ENCODE data around the gene PPM1F. TPM values are rescaled to one million over a fixed set of nuclear protein-coding genes. Genes with fewer than 3 reads are reported as not detected.

The PPM1F gene
- total RNA-seq, 1 experiment from 2014 or later = 21.1 TPM

DNA sequence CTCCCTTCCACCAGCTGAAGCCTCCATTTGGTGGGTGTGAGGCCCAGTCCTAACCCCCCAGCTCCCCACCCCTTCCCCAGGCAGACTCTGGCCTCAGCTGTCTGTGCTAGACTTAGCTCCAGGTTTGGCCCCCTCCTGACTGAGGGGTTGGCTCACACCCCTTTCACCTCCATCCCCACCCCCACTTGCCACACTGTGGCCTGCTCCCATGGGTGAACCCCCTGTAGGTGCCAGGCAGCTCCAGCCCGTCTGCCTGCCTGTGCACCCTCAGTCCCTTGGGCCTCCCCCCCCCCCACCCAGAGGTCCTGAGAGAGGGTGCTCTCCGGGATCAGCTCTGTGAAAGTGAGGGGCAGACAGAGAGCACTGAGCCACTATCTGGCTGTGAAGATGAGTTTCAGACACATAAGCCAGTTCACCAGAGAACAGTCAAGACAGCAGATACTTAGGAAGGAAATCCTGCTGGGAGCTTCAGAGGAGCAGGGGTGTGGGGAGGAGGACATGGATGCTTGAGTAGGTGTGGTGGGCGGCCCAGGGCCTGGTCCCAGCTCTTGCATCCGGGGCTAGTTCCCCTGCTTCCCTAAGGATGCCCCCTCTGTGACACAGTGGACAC lies 36.2 kb downstream of the PPM1F start:
- H3K9me3 Mint-ChIP-seq = no peaks in the 10 kb centered on the region
- Histone ChIP-seq H4K5ac (ENCODE audit: insufficient read length, low read depth, low read length) (no peak overlapping the region), H3T11ph (ENCODE audit: low read length) (no peak overlapping the region), H2BK5ac (ENCODE audit: insufficient read length, low read length) (no peak overlapping the region), H3K9ac (ENCODE audit: extremely low read depth, insufficient read length, low read length) (no peak overlapping the region), H4K91ac (ENCODE audit: insufficient read length, low read depth, low read length) (no peak overlapping the region), H3K56ac (ENCODE audit: insufficient read length, low read depth, low read length) (no peak overlapping the region), H4K20me1 (ENCODE audit: control insufficient read depth, insufficient read depth, insufficient read length) (no peaks in the 10 kb centered on the region), H4K8ac (replicated peaks; ENCODE audit: insufficient read length, low read depth, low read length) (no peak overlapping the region), H3K79me2 (ENCODE audit: insufficient read depth, low read length) (no peaks in the 10 kb centered on the region), H3K79me1 (ENCODE audit: insufficient read depth, low read depth, low read length, poor library complexity, severe bottlenecking) (no peaks in the 10 kb centered on the region), H2BK120ac (ENCODE audit: low read depth, low read length, poor library complexity, severe bottlenecking) (no peak overlapping the region), H2BK12ac (ENCODE audit: insufficient read length, low read depth, low read length) (no peak overlapping the region), H3K27me3 (ENCODE audit: insufficient read depth, low read length) (no peaks in the 10 kb centered on the region), H2AK5ac (ENCODE audit: insufficient read length, low read length) (no peak overlapping the region), H3K14ac (ENCODE audit: insufficient read depth, low read length) (no peak overlapping the region), H3K23me2 (ENCODE audit: insufficient read length, low read depth, low read length, poor library complexity, severe bottlenecking) (no peaks in the 10 kb centered on the region), H2BK15ac (ENCODE audit: low read depth, low read length) (no peak overlapping the region), H3K27ac (ENCODE audit: insufficient read length, low read depth, low read length) (no peak overlapping the region), H2AFZ (ENCODE audit: low read length) (no peak overlapping the region), H3K4ac (ENCODE audit: low read depth, low read length) (no peak overlapping the region), H3K4me2 (ENCODE audit: insufficient read depth, insufficient read length, low read length) (no peak overlapping the region), H3K23ac (ENCODE audit: insufficient read length, low read depth, low read length) (no peak overlapping the region), H3K18ac (ENCODE audit: insufficient read length, low read depth, low read length) (no peak overlapping the region), H3K9me3 (ENCODE audit: control insufficient read depth, low read depth, low read length) (no peaks in the 10 kb centered on the region), H2BK20ac (ENCODE audit: low read depth, low read length, poor library complexity, severe bottlenecking) (no peak overlapping the region), H3K4me1 (ENCODE audit: insufficient read depth, low read length) (peaks cover 5% of the 10 kb centered on the region; the same call in 1 of the 2 replicates)
- peaks cover 6% of the 10 kb centered on the region for H3K27me3 Mint-ChIP-seq (ENCODE audit: low read depth)
- no peaks in the 10 kb centered on the region for H3K36me3 Mint-ChIP-seq (ENCODE audit: insufficient read depth in 1 of 3, low read depth in 3 of 3)
- WGBS (ENCODE audit: extremely low coverage, insufficient read length, low lambda C conversion rate) = no CpG with 5 or more reads among the region's 4 CpGs
- no peak overlapping the region for H3K27ac Mint-ChIP-seq
- H3K4me3 Mint-ChIP-seq = no peak overlapping the region
- H3K4me1 Mint-ChIP-seq = peaks cover 37 to 43% of the 10 kb centered on the region in 2 experiments
- no peak for DNase-seq
- TF ChIP-seq, protein P1, sequence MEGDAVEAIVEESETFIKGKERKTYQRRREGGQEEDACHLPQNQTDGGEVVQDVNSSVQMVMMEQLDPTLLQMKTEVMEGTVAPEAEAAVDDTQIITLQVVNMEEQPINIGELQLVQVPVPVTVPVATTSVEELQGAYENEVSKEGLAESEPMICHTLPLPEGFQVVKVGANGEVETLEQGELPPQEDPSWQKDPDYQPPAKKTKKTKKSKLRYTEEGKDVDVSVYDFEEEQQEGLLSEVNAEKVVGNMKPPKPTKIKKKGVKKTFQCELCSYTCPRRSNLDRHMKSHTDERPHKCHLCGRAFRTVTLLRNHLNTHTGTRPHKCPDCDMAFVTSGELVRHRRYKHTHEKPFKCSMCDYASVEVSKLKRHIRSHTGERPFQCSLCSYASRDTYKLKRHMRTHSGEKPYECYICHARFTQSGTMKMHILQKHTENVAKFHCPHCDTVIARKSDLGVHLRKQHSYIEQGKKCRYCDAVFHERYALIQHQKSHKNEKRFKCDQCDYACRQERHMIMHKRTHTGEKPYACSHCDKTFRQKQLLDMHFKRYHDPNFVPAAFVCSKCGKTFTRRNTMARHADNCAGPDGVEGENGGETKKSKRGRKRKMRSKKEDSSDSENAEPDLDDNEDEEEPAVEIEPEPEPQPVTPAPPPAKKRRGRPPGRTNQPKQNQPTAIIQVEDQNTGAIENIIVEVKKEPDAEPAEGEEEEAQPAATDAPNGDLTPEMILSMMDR (conservative IDR thresholded peaks at IDR 0.05) = no peak

Data from H9 (cell line).